ENCODE measurements around the gene OSBPL10.

OSBPL10 gene

DNA sequence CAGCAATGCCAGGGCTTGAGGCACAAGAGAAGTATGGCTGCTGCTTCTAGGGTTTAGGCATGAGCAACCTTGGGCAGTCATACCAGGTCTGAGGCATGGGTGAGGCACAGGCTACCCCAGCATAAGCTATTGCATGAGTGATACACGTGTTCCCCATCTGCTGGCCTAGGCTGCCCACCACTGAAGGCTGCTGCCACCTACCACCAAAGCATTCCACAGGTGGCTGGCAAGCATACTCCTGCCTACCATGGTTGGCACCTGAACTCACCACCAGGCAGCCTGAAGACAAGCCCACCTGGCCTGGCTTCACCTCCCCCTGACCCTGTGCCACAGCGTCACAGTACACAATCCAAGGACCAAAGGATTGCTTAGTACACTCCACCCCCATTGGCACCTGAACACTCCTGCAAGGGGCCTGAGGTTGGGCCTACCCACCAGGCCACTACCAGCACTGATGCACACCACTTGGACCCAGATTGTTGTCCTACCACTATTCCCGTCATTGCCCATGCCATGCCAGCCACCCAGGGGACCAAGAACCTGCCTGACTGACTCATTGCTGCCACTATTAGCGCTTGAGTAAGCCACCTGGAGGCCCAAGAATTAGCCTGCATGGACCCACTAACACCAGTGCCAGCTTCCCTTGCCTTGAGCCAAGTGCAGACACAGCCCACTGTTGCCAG is 332.6 kb downstream of the OSBPL10 start:
- TF ChIP-seq, protein P1, sequence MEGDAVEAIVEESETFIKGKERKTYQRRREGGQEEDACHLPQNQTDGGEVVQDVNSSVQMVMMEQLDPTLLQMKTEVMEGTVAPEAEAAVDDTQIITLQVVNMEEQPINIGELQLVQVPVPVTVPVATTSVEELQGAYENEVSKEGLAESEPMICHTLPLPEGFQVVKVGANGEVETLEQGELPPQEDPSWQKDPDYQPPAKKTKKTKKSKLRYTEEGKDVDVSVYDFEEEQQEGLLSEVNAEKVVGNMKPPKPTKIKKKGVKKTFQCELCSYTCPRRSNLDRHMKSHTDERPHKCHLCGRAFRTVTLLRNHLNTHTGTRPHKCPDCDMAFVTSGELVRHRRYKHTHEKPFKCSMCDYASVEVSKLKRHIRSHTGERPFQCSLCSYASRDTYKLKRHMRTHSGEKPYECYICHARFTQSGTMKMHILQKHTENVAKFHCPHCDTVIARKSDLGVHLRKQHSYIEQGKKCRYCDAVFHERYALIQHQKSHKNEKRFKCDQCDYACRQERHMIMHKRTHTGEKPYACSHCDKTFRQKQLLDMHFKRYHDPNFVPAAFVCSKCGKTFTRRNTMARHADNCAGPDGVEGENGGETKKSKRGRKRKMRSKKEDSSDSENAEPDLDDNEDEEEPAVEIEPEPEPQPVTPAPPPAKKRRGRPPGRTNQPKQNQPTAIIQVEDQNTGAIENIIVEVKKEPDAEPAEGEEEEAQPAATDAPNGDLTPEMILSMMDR (conservative IDR thresholded peaks at IDR 0.05; ENCODE audit: low read depth, low read length), result no peak
- no peak for DNase-seq (ENCODE audit: low read depth)
- H3K4me3 ChIP-seq (ENCODE audit: low read depth, low read length), result no peak overlapping the region

DNA sequence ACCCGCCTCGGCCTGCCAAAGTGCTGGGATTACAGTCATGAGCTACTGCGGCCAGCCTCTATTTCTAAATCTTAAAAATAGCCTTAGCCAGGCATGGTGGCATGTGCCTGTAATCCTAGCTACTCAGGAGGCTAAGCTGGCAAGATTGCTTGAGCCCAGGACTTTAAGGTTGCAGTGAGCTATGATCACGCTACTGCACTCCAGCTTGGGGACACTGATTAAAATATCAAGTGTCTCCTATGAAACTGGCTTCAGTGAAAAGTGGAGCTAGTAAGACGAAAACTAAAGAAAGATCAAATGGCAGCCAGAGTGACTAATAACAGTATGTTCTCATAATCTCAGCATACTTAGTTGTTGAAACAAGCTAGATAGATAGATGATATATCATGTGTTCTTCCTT is 335.8 kb downstream of the OSBPL10 start:
- peak; percentile 7 for DNase-seq (ENCODE audit: low read depth)
- TF ChIP-seq, protein P1 (conservative IDR thresholded peaks at IDR 0.05; ENCODE audit: low read depth, low read length), result no peak
- H3K4me3 ChIP-seq (ENCODE audit: low read depth, low read length), result no peak overlapping the region

DNA sequence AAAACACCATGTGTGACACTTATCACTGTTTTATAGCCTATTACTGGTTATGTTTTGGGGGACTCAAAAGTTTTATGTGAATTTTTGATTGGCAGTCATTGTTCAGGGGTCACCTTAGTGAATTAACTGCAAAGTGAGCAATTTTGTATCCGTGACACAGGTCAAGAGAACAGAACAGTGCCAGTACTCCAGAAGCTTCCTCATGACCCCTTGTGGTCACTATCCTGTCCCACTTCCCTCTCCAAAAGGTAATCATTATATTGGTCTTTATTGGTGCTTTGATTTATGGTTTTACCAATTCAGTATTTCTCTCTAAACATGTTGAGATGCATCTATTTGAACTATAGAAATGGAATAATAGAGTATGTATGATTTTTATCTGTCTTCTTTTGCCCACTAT is 341.2 kb downstream of the OSBPL10 start:
- no peak overlapping the region for H3K4me3 ChIP-seq (ENCODE audit: low read depth, low read length)
- TF ChIP-seq, protein P1 (conservative IDR thresholded peaks at IDR 0.05; ENCODE audit: low read depth, low read length), result no peak
- DNase-seq (ENCODE audit: low read depth), result no peak

DNA sequence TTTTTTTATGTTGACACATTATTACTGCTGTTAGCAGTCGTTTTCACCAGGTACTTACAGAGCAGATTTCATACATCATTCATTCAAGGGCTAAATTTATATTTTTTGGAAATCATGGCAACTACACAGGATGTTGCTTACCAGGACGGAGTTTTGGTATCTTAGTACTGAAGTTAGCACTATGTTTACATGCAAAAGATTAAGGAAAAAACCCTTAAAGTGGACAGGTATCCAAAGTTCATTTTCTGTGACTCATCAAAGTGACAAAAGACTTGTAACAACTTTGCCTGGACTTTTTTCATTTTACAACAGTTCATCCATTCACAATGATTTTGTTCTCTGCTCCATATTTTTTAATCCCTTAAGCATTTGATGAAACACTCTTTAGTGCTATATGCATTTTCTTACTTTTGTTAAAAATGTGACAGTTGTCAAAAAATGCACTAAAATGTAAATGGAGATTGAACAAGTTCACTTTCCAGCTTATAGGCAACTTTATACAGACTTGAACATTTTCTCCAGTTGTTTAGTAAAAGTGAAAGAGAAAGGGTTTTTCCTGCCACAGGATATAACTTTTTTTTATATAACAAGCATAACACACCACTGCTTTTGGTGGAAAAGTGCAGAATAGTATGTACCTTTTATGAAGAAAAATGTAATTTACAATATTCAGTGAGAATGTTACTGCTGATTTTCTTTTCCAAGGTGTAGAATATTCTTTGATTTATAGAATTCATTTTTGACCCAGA is 344.2 kb downstream of the OSBPL10 start:
- peak; percentile 10 for DNase-seq (ENCODE audit: low read depth)
- H3K4me3 ChIP-seq (ENCODE audit: low read depth, low read length), result no peak overlapping the region
- TF ChIP-seq, protein P1 (conservative IDR thresholded peaks at IDR 0.05; ENCODE audit: low read depth, low read length), result no peak

DNA sequence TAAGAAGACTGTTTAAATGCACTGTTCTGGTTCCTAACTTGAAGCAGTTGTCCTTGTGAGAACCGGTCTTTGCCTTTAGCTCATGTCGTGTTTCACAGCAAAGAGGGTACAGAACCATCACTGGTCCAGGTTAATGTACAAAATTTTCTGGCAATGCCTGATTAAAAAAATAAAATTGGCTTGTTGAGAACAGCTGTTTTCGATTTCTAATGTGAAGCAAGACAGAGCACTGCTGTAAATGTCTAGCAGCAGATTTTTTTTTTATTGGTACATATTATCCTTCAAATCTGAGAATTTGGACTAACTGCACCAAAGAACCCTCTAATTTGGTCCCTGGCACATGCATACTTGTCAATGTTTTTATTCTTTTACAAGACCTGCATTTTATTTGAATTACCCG is 345.0 kb downstream of the OSBPL10 start:
- no peak overlapping the region for H3K4me3 ChIP-seq (ENCODE audit: low read depth, low read length)
- no peak for DNase-seq (ENCODE audit: low read depth)
- TF ChIP-seq, protein P1 (conservative IDR thresholded peaks at IDR 0.05; ENCODE audit: low read depth, low read length), result no peak

DNA sequence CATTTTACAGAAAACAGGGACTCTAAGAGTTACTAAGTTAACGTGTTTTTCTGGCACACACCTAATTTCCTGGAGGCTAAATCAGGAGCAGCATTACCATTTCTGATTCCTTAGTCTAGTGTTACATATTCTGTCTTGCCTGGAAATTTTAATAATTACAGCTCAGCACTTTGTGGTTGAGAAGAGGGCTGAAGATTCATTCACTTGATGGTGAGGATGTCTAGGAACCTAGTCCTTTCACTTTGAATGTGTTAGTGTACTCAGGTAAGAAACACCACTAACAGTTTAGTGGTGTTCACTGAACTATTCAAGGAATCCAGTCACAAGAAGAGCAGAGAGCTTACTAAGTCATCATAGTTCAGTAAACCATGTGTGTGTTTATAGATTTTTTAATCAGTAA is 345.5 kb downstream of the OSBPL10 start:
- H3K4me3 ChIP-seq (ENCODE audit: low read depth, low read length), result no peak overlapping the region
- TF ChIP-seq, protein P1 (conservative IDR thresholded peaks at IDR 0.05; ENCODE audit: low read depth, low read length), result no peak
- peak; percentile 16 for DNase-seq (ENCODE audit: low read depth)

All from choroid plexus epithelial cell (primary cell).